OCI-M2 (cell line): Measurements from ENCODE around the gene DYRK4.

Source experiments
- DNase-seq: peaks from one replicate; lab custom pipeline; 2025; ENCODE audit not compliant: unreplicated experiment; lab: John Stamatoyannopoulos, UW

The DYRK4 gene

GRCh38 chr12:4615667-4616066 is 53.7 kb downstream of the DYRK4 start:
- no peak for DNase-seq

GRCh38 chr12:4621511-4621910 is 59.5 kb downstream of the DYRK4 start:
- DNase-seq, result no peak

GRCh38 chr12:4626543-4626942 is 64.5 kb downstream of the DYRK4 start:
- DNase-seq, result no peak

- no peak for DNase-seq
Measured at GRCh38 chr12:4628406-4628805, 66.4 kb downstream of the DYRK4 start.

- DNase-seq, result no peak
Measured at GRCh38 chr12:4630262-4630661, 68.3 kb downstream of the DYRK4 start.

DNA sequence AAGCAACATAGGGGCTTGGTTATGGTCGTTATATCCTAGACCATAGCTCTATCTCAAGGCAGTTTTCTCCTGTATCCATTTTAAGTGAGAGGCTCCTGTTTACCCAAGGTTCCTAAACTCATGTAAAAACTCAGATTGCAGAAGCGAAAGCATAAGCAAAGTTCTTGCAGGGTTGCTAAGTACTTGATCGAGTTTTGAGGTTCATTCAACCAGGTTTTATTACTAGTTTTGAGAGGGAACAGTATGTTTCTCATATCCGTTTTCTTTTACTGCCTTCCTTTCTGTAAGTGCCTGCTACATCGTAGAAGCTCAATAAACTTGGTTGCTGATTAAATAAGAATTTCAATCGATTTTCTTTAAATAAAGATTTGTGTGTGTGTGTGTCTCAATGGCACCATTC is 81.7 kb downstream of the DYRK4 start:
- DNase-seq, result no peak

DNA sequence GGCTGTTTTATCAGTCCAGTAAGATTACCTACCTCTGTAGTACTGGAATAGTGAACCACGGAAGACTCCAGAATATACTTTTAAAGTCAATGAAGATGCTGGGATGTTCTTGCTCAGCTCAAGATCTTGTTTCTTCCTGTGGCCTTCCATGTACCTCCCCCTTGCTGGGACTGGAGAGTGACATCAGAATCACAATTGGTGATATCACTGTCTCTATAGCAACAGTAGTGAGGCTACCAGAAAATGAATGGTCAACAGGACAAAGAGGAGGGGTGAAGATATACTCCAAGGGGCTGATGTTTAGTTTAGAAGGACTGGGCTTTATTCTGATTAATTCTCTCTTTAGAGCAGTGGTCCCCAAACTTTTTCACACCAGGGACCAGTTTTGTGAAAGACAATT is 83.0 kb downstream of the DYRK4 start:
- DNase-seq, result no peak

GRCh38 chr12:4648104-4648500 is 86.1 kb downstream of the DYRK4 start:
- no peak for DNase-seq

GRCh38 chr12:4648501-4649357 is 86.7 kb downstream of the DYRK4 start, which contains the start of the genes AKAP3 and NDUFA9:
Gene AKAP3 (minus strand): TSS chr12:4649051. CDS start chr12:4638196, 10,855 bp downstream.
Gene NDUFA9 (plus strand): TSS chr12:4649114. CDS start chr12:4649127, 13 bp downstream.
- DNase-seq, result peak; percentile 27

GRCh38 chr12:4649358-4649661 is 87.3 kb downstream of the DYRK4 start:
- no peak for DNase-seq

- DNase-seq, result no peak
Measured at GRCh38 chr12:4653257-4653656, 91.2 kb downstream of the DYRK4 start.

GRCh38 chr12:4653691-4654090 is 91.7 kb downstream of the DYRK4 start:
- DNase-seq, result no peak
